GM08714 (cell line): Measurements from ENCODE around the gene HACD1.

Source experiments
- H3K4me3 ChIP-seq: fragments of 200-500 bp; sonication (Bioruptor generic); 2 replicates; pipeline ENCODE4 v1.5.1; 2014; ENCODE audit warnings: mild to moderate bottlenecking, low read length, inconsistent platforms
- ZNF274 ChIP-seq: IDR thresholded peaks from 2 replicates; pipeline ENCODE4 v1.6.1; 2012; ENCODE audit warnings: mild to moderate bottlenecking, low read depth, low read length

The HACD1 gene

GRCh38 chr10:17578603-17579002, 38.6 kb downstream of the HACD1 start:
- TF ChIP-seq ZNF274 = no peak
- H3K4me3 ChIP-seq = no peak overlapping the region

GRCh38 chr10:17576768-17577167, 40.4 kb downstream of the HACD1 start:
- TF ChIP-seq ZNF274 = no peak
- H3K4me3 ChIP-seq = no peak overlapping the region

- no peak overlapping the region for H3K4me3 ChIP-seq
- TF ChIP-seq ZNF274 = no peak
These were observed 52.3 kb downstream of the HACD1 start for GRCh38 chr10:17564911-17565310.

- no peak for TF ChIP-seq ZNF274
- H3K4me3 ChIP-seq = no peak overlapping the region
These were observed 53.7 kb downstream of the HACD1 start for GRCh38 chr10:17563452-17563851.

GRCh38 chr10:17562614-17563013, 54.6 kb downstream of the HACD1 start:
- no peak overlapping the region for H3K4me3 ChIP-seq
- no peak for TF ChIP-seq ZNF274

- TF ChIP-seq ZNF274 = no peak
- no peak overlapping the region for H3K4me3 ChIP-seq
These were observed 56.1 kb downstream of the HACD1 start for GRCh38 chr10:17561111-17561510.

GRCh38 chr10:17557459-17557858, 59.7 kb downstream of the HACD1 start:
- TF ChIP-seq ZNF274 = no peak

GRCh38 chr10:17548770-17549169, 68.4 kb downstream of the HACD1 start:
- no peak for TF ChIP-seq ZNF274
- no peak overlapping the region for H3K4me3 ChIP-seq

More at GRCh38 chr10:17557459-17557858, 59.7 kb downstream of the HACD1 start:
- no peak overlapping the region for H3K4me3 ChIP-seq

- TF ChIP-seq ZNF274 = no peak
- H3K4me3 ChIP-seq = no peak overlapping the region
These were observed 69.0 kb downstream of the HACD1 start for GRCh38 chr10:17548162-17548561.

- no peak for TF ChIP-seq ZNF274
These were observed 70.1 kb downstream of the HACD1 start for GRCh38 chr10:17547060-17547459.

GRCh38 chr10:17544465-17544864, 72.7 kb downstream of the HACD1 start:
- no peak overlapping the region for H3K4me3 ChIP-seq
- TF ChIP-seq ZNF274 = no peak

More at GRCh38 chr10:17547060-17547459, 70.1 kb downstream of the HACD1 start:
- H3K4me3 ChIP-seq = no peak overlapping the region
